Measurements from ENCODE around the gene KCNH1.

DNA sequence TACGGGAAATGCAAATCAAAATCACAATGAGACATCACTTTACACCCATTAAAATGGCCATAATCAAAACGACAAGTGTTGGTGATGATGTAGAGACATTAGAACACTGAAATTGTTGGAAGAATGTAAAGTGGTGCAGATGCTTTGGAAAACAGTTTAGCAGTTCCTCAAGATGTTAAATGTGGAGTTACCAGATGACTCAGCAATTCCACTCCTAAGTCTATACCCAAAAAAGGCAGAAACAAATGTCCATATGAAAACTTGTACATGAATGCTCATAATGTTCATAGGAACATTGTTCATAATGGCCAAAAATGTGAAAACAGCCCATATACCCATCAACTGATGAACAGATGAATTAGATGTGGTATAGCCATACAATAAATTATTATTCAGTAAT is 267.4 kb downstream of the KCNH1 start:
- TF ChIP-seq, protein P1, sequence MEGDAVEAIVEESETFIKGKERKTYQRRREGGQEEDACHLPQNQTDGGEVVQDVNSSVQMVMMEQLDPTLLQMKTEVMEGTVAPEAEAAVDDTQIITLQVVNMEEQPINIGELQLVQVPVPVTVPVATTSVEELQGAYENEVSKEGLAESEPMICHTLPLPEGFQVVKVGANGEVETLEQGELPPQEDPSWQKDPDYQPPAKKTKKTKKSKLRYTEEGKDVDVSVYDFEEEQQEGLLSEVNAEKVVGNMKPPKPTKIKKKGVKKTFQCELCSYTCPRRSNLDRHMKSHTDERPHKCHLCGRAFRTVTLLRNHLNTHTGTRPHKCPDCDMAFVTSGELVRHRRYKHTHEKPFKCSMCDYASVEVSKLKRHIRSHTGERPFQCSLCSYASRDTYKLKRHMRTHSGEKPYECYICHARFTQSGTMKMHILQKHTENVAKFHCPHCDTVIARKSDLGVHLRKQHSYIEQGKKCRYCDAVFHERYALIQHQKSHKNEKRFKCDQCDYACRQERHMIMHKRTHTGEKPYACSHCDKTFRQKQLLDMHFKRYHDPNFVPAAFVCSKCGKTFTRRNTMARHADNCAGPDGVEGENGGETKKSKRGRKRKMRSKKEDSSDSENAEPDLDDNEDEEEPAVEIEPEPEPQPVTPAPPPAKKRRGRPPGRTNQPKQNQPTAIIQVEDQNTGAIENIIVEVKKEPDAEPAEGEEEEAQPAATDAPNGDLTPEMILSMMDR (IDR thresholded peaks at IDR 0.05) = no peak
- no peak for TF ChIP-seq POLR2A (IDR thresholded peaks at IDR 0.05)

Measured in lower leg skin (tissue), 3 donors.